ENCODE measurements around the gene THADA.

THADA gene

GRCh38 chr2:43216629-43217028 is 379.2 kb downstream of the THADA start:
- DNase-seq: no peak

GRCh38 chr2:43215673-43216255 is 380.1 kb downstream of the THADA start:
- no peak for DNase-seq

- DNase-seq: no peak
These were observed 381.6 kb downstream of the THADA start for GRCh38 chr2:43214253-43214652.

GRCh38 chr2:43212931-43213330 is 382.9 kb downstream of the THADA start:
- DNase-seq: no peak

DNA sequence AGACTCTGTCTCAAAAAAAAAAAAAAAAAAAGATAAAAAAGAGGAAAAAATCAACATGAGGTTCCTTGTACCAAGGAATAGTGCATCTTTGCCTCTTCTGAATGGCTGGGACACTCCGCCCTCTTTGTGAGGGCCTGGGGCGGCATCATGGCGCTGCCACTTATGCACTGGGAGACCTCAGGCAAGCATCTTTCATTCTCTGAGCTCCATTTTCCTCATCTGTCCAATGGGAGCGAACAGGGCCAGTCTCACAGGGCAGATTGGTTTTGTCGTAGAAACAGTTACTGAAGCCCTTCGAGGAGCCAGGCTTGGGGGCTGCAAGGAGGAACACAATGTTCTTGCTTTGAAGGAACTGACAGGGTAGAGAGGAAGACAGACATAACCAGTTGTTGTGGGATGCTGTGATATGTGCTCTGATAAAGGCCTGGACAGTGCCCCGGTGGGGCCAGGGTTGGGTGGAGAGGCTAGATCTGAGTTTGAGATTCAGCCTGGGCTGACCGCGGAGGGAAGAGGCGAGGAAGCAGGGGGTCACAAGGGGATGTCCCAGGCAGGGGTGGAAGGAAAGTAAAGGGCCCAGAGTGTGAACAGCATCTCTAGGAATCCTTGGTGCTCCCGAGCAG is 383.5 kb downstream of the THADA start:
- DNase-seq: no peak

- DNase-seq: no peak
These were observed 385.2 kb downstream of the THADA start for GRCh38 chr2:43210467-43211303.

GRCh38 chr2:43210125-43210466 is 385.7 kb downstream of the THADA start:
- no peak for DNase-seq

DNA sequence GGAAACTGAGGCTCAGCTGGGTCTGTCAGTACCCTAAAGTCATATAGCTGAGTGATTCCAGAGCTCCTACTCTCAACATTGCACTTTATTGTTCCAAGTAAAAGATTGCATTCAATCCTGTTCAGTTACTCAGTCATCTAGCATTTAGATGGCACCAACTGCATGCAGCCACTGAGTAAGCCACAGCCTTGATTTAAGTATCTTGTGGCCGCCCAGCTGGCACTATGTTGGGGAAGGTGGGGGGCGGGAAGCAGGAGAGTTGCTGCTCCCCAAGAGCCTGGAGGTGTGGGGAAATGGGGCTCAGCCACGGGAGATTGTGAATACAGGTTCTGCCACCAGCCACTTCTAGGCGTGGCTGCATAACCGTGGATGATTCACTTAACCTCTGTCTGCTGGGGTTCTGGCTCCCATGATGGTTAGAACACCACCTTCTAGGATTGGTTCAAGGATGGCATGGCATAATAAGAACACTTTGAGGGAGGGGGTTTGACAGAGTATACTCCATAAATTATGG is 386.6 kb downstream of the THADA start:
- no peak for DNase-seq

DNA sequence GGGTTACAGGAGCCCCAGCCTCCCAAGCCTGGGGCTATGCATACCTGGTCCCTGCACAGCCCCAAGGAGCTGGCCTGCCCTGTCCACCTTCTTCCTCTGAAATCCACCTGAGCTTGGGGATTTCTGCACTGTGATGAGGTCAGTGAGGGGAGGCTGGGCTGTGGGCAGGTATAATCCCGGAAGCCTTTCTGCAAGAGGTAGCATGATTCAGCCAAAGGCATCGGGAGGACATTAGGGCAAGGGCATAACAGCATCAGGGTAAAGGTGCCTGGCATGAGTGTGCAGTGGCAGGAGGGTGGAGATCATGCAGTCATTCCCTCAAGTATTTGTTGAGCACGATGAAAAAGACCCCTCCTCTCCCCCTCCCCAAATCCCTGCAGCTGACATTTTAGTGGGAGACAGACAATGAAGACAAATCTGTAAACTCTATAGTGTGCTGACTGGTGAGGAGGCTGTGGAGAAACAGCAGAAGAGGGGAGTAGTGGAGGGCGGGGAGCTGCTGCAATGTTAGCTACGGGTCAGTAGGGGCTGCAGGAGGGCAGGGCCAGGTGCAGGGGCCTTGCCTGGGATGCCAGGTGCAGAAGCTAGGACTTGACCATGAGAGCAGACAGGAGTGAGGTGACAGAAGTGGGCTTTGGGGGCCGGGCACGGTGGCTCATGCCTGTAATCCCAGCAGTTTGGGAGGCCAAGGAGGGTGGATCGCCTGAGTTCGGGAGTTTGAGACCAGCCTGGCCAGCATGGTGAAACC is 388.1 kb downstream of the THADA start:
- no peak for DNase-seq

DNA sequence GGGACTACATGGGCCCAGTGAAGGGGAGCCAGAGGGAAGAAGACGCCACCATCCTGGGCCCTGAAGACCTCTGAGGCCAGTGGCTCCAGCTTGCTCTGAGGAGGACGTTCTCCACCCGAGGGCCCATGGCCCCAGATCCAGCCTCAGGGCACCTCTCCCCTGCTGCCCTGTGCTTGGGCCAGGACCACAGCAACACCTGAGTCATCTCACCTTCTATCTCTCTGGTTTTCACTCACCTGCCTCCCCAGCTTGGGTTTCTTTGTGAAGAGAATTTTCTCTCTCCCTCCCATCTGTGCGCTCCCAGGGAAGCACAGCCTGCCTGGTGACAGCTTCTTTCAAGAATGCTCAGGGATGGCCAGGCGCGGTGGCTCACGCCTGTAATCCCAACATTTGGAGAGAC is 389.2 kb downstream of the THADA start:
- no peak for DNase-seq

DNA sequence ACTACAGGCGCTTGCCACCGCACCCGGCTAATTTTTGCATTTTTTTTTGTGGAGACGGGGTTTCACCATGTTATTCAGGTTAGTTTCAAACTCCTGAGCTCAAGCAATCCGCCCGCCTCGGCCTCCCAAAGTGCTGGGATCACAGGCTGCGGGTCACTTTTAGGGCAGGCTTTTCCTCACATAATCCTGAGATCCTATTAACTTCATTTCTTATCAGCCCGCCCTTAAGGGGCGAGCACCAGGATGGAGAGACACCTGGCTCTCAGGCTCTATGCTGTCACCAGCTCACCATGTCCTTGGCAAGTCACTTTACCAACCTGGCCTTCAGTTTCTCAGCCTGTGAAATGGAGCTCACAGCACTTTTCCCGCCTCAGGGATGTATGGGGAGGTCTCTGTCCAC is 392.5 kb downstream of the THADA start:
- no peak for DNase-seq

DNA sequence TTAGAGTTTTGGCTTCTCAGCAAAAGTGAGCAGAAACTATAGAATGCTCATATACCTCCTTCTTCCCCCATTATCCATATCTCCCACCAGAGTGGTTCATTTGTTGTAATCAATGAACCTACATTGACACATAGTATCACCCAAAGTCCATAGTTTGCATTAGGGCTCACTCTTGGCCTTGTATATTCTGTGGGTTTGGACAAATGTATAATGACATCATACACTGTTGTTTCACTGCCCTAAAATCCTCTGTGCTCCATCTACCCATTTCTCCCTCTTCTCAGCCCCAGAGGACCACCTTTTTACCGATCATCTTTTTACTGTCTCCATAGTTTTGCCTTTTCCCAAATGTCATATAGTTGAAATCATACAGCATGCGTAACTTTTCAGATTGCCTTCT is 393.5 kb downstream of the THADA start:
- no peak for DNase-seq

DNA sequence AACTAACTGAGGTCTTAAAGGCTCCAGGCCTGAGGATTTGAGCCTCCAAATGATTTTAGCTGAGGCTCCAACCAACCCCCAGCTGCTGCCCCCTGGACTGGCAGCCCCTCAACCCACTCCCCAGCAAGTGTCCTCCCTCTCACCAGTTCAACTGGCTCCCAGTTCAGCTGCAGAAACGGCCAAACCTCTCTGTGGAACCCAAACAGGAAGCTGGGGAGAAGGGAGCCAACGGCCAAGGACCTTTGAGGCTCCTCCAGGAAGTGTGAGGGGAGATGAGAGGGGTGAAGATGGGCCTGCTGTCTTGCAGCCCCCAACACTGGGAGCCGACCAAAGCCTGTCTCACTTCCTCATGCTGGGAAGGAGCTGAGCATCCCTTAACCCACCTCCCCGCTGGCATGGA is 394.3 kb downstream of the THADA start:
- DNase-seq: no peak

DNA sequence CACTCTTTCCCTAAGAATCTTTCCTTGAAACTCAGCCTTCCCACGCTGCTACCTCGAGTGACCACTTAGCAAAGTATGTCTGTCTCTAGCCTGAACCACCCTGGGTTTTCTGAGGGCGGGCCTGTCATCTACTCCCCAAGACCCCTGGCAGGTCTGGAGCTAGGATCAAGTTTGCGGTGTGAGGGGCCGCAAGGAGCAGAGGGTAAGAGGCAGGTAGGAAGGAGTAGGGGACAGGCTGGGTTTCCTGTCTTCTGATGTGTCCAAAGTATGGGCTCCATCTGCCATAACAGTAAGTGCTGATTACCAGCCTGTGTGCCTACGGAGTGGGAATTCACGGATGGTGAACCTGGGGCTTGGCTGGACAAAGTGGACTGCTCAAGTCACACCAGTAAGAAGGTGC is 394.8 kb downstream of the THADA start:
- no peak for DNase-seq

DNA sequence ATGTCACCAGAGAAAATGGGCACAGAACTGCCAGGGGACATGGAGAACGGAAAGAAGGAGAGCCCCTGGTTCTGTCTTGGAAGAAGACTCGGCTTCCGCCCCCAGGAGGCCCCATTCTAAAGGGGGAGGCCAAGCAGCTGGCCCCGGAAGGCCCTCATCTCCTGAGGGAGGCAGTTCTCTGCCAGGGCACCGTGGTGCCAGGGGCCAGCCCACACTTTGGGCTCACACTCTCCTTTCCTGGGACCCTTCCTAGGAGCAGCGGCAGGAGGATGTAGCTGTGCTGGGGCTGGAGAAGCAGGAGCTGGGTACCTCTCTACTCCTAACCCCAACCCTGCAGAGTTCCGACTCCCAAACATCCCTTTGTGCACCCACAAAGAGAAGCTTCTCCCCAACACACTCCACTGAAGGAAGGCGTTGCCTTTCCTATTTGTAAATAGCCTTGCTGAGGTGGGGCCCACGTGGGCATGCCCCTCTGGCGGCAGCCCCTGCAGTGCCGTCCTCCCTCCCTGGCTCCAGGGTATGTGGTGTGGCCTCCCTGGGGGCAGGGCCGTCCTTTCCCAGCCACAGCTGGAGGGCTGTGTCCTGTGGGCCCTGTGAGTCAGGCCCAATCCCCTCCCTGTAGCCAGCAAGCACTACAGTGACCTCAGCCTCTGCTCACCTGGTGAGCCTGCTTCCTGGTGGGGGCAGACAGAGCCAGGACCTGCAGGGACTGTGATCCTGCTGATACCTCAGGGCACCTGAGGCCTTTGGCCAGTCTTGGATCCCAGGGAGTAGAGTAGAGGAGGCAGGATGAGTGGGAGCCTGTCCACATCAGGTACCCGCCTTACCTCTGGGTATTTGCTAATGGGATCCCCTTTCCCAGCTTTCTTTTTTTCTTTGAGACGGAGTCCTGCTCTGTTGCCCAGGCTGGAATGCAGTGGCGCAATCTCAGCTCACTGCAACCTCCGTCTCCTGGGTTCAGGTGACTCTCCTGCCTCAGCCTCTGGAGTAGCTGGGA is 396.0 kb downstream of the THADA start:
- no peak for DNase-seq

DNA sequence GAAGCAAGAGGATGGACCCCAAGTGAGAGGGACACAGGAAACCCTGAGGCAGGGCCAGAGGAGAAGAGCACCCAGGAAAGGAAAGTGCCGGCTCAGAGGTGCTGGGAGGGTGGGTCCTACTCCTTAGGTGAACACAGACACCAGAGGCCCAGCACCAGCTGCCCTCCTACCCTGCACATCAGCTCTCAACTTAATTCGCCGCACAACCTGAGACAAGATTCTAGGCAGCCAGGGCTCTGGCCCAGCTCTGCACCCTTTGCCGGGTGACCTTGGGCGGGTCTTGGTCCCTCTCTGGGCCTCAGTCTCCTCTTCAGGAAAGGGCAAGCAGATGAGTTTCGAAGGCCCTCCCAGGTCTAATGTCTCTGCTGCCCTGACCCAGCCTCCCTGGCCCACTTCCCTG is 397.6 kb downstream of the THADA start:
- DNase-seq: no peak

GRCh38 chr2:43197588-43197896 is 398.3 kb downstream of the THADA start:
- no peak for DNase-seq

DNA sequence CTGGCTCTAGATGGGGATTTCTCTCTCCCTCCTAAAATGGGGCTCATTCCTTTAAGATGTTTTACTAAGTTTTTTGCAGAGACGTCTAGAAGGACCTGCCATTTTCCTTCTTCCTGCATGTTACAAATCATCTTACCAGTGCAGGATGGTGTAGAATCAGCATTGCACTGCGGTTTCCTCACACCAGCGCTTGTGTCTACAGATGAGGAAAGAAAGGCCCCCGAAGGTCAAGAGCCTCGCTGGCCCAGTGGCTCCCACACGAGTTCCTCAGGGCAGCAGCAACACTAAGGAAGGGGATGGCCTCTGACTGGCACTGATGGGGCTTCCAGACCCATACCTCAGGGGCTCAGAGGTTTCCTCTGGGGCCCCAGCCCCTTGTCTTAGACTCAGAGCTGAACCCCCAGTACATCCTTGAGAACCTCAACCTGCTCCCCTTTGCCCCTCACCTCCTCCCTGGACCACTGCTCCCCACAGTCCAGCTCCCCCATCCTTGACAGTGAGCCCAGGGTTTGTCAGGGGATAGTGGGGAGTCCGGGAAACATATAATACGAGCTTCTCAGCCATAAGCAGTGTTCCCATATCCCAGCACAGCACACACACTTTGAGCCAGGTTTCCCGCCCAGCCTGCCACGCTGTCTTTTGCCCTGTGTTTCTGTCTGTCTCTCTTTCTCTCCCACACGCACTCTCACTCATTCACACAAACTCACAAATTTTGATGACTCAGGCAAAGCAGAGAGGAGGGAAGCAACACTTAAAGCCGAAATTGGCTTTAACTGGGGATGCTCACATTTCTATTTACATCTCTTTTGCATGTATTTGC is 398.9 kb downstream of the THADA start:
- no peak for DNase-seq

GRCh38 chr2:43194121-43194869 is 401.5 kb downstream of the THADA start:
- no peak for DNase-seq

DNA sequence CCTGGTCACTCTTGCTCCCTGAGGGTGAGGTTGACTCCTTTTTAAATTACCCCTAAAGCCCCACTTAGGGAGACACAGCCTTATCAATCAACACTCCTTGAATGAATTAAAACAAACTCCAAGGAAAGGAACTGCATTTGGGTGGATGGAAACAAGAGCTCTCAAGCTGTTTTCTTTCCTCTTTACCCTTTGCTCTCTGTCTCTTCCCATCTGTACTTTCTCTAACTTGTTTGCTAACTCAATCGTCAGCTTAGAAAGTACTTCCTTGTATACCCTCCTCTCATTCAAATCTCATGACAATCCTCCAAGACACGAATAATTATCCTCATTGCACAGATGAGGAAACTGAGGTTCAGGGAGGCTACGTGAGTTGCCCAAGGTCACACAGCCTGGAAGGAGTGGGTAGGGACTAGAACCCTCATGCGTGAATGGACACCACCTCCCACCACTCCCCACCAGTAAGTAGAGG is 402.2 kb downstream of the THADA start:
- no peak for DNase-seq
